Measurements from ENCODE around the gene EPHA6. TPM values are rescaled to one million over a fixed set of nuclear protein-coding genes. Genes with fewer than 3 reads are reported as not detected.

The EPHA6 gene
- total and polyA plus RNA-seq, 10 of the 15 experiments (the other 5 are each of a cell fraction or from before 2014, with no cell fraction given), result not detected

DNA sequence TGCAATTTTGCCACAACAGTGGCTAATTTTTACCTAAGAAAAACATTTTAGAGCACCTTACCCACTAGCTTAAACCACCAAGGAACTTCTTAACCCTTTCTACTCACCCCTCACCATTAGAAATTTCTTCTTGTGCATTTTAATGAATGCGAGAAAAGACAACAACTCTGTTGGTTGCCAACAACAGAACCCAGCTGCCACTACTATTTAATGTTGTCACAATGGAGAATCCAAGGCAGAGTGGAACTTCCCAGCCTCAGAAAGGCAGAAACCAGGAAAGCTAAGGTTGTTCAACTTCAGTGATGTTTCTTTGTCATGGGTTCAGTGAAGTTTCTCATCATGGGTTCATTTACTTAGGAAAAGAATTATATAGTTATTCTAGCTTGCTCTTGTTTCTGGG, 625.0 kb downstream of the EPHA6 start:
- H3K27me3 ChIP-seq (replicated peaks in 1 of 2; ENCODE audit: control insufficient read depth in 2 of 2, insufficient read depth in 2 of 2, low read length in 1 of 2), result no peaks in the 10 kb centered on the region
- no peaks in the 10 kb centered on the region for H4K20me1 ChIP-seq (ENCODE audit: control insufficient read depth, insufficient read depth)
- no peaks in the 10 kb centered on the region for H3K79me2 ChIP-seq (ENCODE audit: control insufficient read depth, insufficient read depth, low read length)
- in situ Hi-C loops (cut with MboI) (no loop called here), intact Hi-C loops (cut with micrococcal nuclease; ENCODE audit: unreplicated experiment) (no loop called here)
- no peaks in the 10 kb centered on the region for H3K4me1 ChIP-seq (ENCODE audit: control insufficient read depth, insufficient read depth, low read length)
- POLR2A ChIA-PET, result no interaction called here
- ATAC-seq (no peak), FAIRE-seq (no peak), DNase-seq (ENCODE audit: low read depth, low spot score) (no peak)
- WGBS (ENCODE audit: insufficient coverage, insufficient replicate concordance, low lambda C conversion rate, missing lambda C conversion rate), result 0% methylated on average over 1 of the region's 1 CpG
- H3K9ac ChIP-seq (ENCODE audit: control insufficient read depth, insufficient read depth, low read length), result no peak overlapping the region
- no peak overlapping the region for H3K4me3 ChIP-seq
- no TSS peak for BruUV-seq (replicated peaks)
- no peak overlapping the region for H3K4me2 ChIP-seq (ENCODE audit: control insufficient read depth, insufficient read depth)
- H2AFZ ChIP-seq (ENCODE audit: control insufficient read depth, low read depth, low read length), result no peak overlapping the region
- CTCF ChIA-PET, result no interaction called here
- TF ChIP-seq, protein P1, sequence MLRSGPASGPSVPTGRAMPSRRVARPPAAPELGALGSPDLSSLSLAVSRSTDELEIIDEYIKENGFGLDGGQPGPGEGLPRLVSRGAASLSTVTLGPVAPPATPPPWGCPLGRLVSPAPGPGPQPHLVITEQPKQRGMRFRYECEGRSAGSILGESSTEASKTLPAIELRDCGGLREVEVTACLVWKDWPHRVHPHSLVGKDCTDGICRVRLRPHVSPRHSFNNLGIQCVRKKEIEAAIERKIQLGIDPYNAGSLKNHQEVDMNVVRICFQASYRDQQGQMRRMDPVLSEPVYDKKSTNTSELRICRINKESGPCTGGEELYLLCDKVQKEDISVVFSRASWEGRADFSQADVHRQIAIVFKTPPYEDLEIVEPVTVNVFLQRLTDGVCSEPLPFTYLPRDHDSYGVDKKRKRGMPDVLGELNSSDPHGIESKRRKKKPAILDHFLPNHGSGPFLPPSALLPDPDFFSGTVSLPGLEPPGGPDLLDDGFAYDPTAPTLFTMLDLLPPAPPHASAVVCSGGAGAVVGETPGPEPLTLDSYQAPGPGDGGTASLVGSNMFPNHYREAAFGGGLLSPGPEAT (IDR thresholded peaks at IDR 0.05; ENCODE audit: low read depth), result no peak
- no peak for TF ChIP-seq NR2C2 (IDR thresholded peaks at IDR 0.05; ENCODE audit: borderline replicate concordance, control insufficient read depth, insufficient read length, low read depth)
- TF ChIP-seq ATF2 (IDR thresholded peaks at IDR 0.05; ENCODE audit: low read length), result no peak
- no peak for TF ChIP-seq BCL3 (IDR thresholded peaks at IDR 0.05; ENCODE audit: borderline replicate concordance, insufficient read depth, low read depth, low read length, poor library complexity, severe bottlenecking)
- no peak for TF ChIP-seq JUND (IDR thresholded peaks at IDR 0.05; ENCODE audit: low read depth, low read length)
- no peak for TF ChIP-seq GATAD2B (conservative IDR thresholded peaks at IDR 0.05; ENCODE audit: low read depth)
- TF ChIP-seq SMAD1 (IDR thresholded peaks at IDR 0.05; ENCODE audit: low read depth, partially characterized antibody), result no peak
- no peak for TF ChIP-seq KLF5 (IDR thresholded peaks at IDR 0.05; ENCODE audit: partially characterized antibody)
- TF ChIP-seq, protein P2, sequence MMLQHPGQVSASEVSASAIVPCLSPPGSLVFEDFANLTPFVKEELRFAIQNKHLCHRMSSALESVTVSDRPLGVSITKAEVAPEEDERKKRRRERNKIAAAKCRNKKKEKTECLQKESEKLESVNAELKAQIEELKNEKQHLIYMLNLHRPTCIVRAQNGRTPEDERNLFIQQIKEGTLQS (IDR thresholded peaks at IDR 0.05; ENCODE audit: borderline replicate concordance, extremely low read depth, low read depth, low read length), result no peak
- no peak for TF ChIP-seq POU2F2 (IDR thresholded peaks at IDR 0.05; ENCODE audit: borderline replicate concordance, low read depth, low read length)
- TF ChIP-seq GABPA (IDR thresholded peaks at IDR 0.05; ENCODE audit: low read depth), result no peak
- TF ChIP-seq SMAD5 (IDR thresholded peaks at IDR 0.05; ENCODE audit: low read depth), result no peak
- TF ChIP-seq ZNF384 (IDR thresholded peaks at IDR 0.05; ENCODE audit: borderline replicate concordance, low read depth, low read length), result no peak
- TF ChIP-seq, protein P3, sequence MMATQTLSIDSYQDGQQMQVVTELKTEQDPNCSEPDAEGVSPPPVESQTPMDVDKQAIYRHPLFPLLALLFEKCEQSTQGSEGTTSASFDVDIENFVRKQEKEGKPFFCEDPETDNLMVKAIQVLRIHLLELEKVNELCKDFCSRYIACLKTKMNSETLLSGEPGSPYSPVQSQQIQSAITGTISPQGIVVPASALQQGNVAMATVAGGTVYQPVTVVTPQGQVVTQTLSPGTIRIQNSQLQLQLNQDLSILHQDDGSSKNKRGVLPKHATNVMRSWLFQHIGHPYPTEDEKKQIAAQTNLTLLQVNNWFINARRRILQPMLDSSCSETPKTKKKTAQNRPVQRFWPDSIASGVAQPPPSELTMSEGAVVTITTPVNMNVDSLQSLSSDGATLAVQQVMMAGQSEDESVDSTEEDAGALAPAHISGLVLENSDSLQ (IDR thresholded peaks at IDR 0.05), result no peak
- TF ChIP-seq SREBF2 (IDR thresholded peaks at IDR 0.05; ENCODE audit: low read length), result no peak
- TF ChIP-seq MAX (IDR thresholded peaks at IDR 0.05; ENCODE audit: low read depth, low read length), result no peak
- no peak for TF ChIP-seq SP1 (IDR thresholded peaks at IDR 0.05; ENCODE audit: low read depth, low read length)
- H3K9me3 ChIP-seq (replicated peaks; ENCODE audit: control insufficient read depth, insufficient read depth, low read length), result no peaks in the 10 kb centered on the region
- SMC1A ChIA-PET (ENCODE audit: uncharacterized antibody, unreplicated experiment), result no interaction called here
- RAD21 ChIA-PET (ENCODE audit: unreplicated experiment), result no interaction called here
- no peaks in the 10 kb centered on the region for H3K36me3 ChIP-seq (ENCODE audit: control insufficient read depth in 2 of 2, insufficient read depth in 2 of 2, low read length in 1 of 2)
- H3K27ac ChIP-seq (ENCODE audit: control insufficient read depth, insufficient read depth), result no peak overlapping the region

Data from GM12878 (cell line).